Upper lobe of left lung (tissue), 6 donors: ENCODE measurements around the gene COQ7. TPM values are rescaled to one million over a fixed set of nuclear protein-coding genes. Genes with fewer than 3 reads are reported as not detected.

Experiments
- ATAC-seq, 2 donors: fragments of 200-7000 bp; cut with Tn5 transposase; one replicate each; pipeline ENCODE4 v1.9.1; 2022; ENCODE audit warnings: mild to moderate bottlenecking in 2 of 2, moderate library complexity in 2 of 2; ENCODE audit not compliant: low FRiP score in 2 of 2
- DNase-seq, 2 donors: peaks; one replicate each; pipeline ENCODE4 v3.0.0-alpha.2; 2019 to 2020
- H3K27ac ChIP-seq, 4 donors: fragments of 200-600 bp; sonication (generic); one replicate each; pipeline ENCODE4 v1.5.1; 2016 to 2019
- H3K27me3 ChIP-seq, 4 donors: fragments of 200-600 bp; sonication (generic); one replicate each; pipeline ENCODE4 v1.5.1; 2017 to 2019
- H3K36me3 ChIP-seq, 4 donors: fragments of 200-600 bp; sonication (generic); one replicate each; pipeline ENCODE4 v1.5.1; 2016 to 2019
- H3K4me1 ChIP-seq, 4 donors: fragments of 200-600 bp; sonication (generic); one replicate each; pipeline ENCODE4 v1.5.1; 2018 to 2019
- H3K4me3 ChIP-seq, 4 donors: fragments of 200-600 bp; sonication (generic); one replicate each; pipeline ENCODE4 v1.5.1; 2017 to 2019; ENCODE audit warnings: mild to moderate bottlenecking in 2 of 4, moderate library complexity in 1 of 4
- H3K9me3 ChIP-seq, 4 donors: fragments of 200-600 bp; sonication (generic); one replicate each; pipeline ENCODE4 v1.5.1; 2018 to 2019
- EP300 ChIP-seq, 4 donors: sonication (generic); formaldehyde crosslinking; IDR thresholded peaks; one replicate each; pipeline ENCODE4 v1.5.1; 2017; ENCODE audit warnings: antibody characterized with exemption in 4 of 4, control low read depth in 2 of 4
- POLR2A ChIP-seq, 4 donors: fragments of 450-650 bp; IDR thresholded peaks; one replicate each; pipeline ENCODE4 v1.5.1; 2016 to 2017; ENCODE audit warnings: antibody characterized with exemption in 4 of 4, mild to moderate bottlenecking in 2 of 4
- POLR2AphosphoS5 ChIP-seq, 2 donors: sonication (generic); formaldehyde crosslinking; IDR thresholded peaks; one replicate each; pipeline ENCODE4 v1.5.1; 2017; ENCODE audit warnings: antibody characterized with exemption in 2 of 2
- WGBS, 2 donors: methylation state at CpG; one replicate each; pipeline ENCODE4 v1.1.5; 2017 to 2018; 5-methylcytosine and 5-hydroxymethylcytosine counted together
- total RNA-seq, 6 donors: library from RNA; depleted of rRNA in 4 of 6; stranded (reverse); fragments of >200 nt in 4 of 6; gene quantifications; one replicate each; pipeline versions ENCODE4 v1.1.0 to v1.2.1, GENCODE V29; 2016 to 2021
- TF ChIP-seq, protein P1 (sequence below), 6 experiments: fragments of 450-650 bp in 4 of 6; fragments of 200-600 bp in 2 of 6; sonication (generic) in 2 of 6; IDR thresholded peaks; one replicate each; pipeline ENCODE4 v1.5.1; 2016 to 2019; ENCODE audit warnings: antibody characterized with exemption in 6 of 6
- donor health status: DM: no; HTN: no; CAD: no; lungs with moderate emphysema.
- donor health status: DM: no; HTN: yes; CAD: no; lungs with severe emphysema.

The COQ7 gene
- total RNA-seq, 6 donors from 2014 or later = 14.6 to 41.9 (median 20.0) TPM

DNA sequence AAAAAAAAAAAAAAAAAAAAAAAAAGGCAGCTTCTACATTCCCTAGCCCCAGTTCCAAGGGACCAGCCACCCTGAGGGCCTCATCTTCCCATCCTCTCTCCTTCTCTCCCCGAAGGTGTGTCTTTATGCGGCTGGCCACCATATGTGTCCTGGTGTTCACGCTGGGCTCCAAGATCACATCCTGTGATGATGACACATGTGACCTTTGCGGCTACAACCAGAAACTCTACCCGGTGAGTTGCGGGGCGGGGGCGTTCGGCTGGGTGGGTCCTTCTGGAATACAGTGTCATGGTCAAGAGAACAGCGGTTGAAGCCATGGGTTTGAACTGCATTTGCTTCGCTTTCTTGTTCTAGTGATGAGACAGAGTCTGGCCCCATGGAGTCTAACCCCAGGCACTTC, 22.6 kb upstream of the COQ7 start:
- Histone ChIP-seq H3K27ac (no peak overlapping the region), H3K4me3 (no peak overlapping the region), H3K36me3 (peaks cover 0 to 6% (median 2%) of the 10 kb centered on the region in 4 donors), H3K9me3 (no peaks in the 10 kb centered on the region), H3K27me3 (no peaks in the 10 kb centered on the region), H3K4me1 (no peaks in the 10 kb centered on the region)
- no peak for DNase-seq
- no peak for ATAC-seq
- TF ChIP-seq POLR2AphosphoS5 (IDR thresholded peaks at IDR 0.05) (no peak), EP300 (IDR thresholded peaks at IDR 0.05) (no peak), POLR2A (IDR thresholded peaks at IDR 0.05) (no peak)
- TF ChIP-seq, protein P1, sequence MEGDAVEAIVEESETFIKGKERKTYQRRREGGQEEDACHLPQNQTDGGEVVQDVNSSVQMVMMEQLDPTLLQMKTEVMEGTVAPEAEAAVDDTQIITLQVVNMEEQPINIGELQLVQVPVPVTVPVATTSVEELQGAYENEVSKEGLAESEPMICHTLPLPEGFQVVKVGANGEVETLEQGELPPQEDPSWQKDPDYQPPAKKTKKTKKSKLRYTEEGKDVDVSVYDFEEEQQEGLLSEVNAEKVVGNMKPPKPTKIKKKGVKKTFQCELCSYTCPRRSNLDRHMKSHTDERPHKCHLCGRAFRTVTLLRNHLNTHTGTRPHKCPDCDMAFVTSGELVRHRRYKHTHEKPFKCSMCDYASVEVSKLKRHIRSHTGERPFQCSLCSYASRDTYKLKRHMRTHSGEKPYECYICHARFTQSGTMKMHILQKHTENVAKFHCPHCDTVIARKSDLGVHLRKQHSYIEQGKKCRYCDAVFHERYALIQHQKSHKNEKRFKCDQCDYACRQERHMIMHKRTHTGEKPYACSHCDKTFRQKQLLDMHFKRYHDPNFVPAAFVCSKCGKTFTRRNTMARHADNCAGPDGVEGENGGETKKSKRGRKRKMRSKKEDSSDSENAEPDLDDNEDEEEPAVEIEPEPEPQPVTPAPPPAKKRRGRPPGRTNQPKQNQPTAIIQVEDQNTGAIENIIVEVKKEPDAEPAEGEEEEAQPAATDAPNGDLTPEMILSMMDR (IDR thresholded peaks at IDR 0.05) = no peak
- 92 to 96% methylated on average over 7 to 11 of the region's 11 CpGs for WGBS, 2 donors

- no peak for DNase-seq
- no peaks in the 10 kb centered on the region for H3K9me3 ChIP-seq
- H3K27me3 ChIP-seq = no peaks in the 10 kb centered on the region
- H3K4me1 ChIP-seq = no peaks in the 10 kb centered on the region
- TF ChIP-seq, protein P1 (IDR thresholded peaks at IDR 0.05) = no peak
- TF ChIP-seq EP300 (IDR thresholded peaks at IDR 0.05) = no peak
- no peak for TF ChIP-seq POLR2AphosphoS5 (IDR thresholded peaks at IDR 0.05)
- no peak for TF ChIP-seq POLR2A (IDR thresholded peaks at IDR 0.05)
- no peak overlapping the region for H3K4me3 ChIP-seq
- no peak for ATAC-seq
- peaks cover 0 to 7% (median 2%) of the 10 kb centered on the region in 4 donors for H3K36me3 ChIP-seq
- no peak overlapping the region for H3K27ac ChIP-seq
- 95 to 100% methylated on average over 2 of the region's 2 CpGs for WGBS, 2 donors
Measured at GRCh38 chr16:19046062-19046461, 21.4 kb upstream of the COQ7 start.

DNA sequence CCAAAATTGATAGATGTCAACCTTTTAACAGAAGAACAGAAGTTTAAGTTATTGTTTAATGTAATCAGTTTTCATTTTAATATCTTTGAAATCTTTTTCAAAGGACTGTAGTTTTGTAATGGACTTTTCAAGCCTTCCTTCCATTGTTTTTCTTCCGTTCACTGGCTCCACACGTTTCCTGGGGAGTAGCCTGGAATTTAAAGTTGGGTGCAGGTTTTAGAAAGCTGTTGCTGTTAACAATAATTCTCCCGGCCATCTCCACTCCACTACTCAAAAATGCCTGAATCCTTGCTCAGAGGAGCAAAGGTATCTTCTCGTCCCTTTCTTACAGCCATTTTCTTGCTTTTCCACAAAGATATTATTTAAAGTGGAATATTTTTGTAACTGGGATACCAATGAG, 4.7 kb upstream of the COQ7 start:
- DNase-seq (no peak), ATAC-seq (no peak)
- H3K4me1 ChIP-seq = peaks cover 0 to 3% (median 2%) of the 10 kb centered on the region in 4 donors
- TF ChIP-seq POLR2AphosphoS5 (IDR thresholded peaks at IDR 0.05) (no peak), EP300 (IDR thresholded peaks at IDR 0.05) (no peak), POLR2A (IDR thresholded peaks at IDR 0.05) (no peak)
- TF ChIP-seq, protein P1 (IDR thresholded peaks at IDR 0.05) = no peak
- peaks cover 0 to 4% (median 2%) of the 10 kb centered on the region in 4 donors for H3K36me3 ChIP-seq
- no peaks in the 10 kb centered on the region for H3K9me3 ChIP-seq
- 56 to 70% methylated on average over 4 of the region's 4 CpGs for WGBS, 2 donors
- no peak overlapping the region for H3K4me3 ChIP-seq
- peak overlapping the region in 1 of 4 donors; percentile 58 for H3K27ac ChIP-seq
- no peaks in the 10 kb centered on the region for H3K27me3 ChIP-seq

GRCh38 chr16:19066988-19067348, 446 bp upstream of the COQ7 start:
- Histone ChIP-seq H3K9me3 (no peaks in the 10 kb centered on the region), H3K4me1 (peaks cover 10 to 18% (median 15%) of the 10 kb centered on the region in 4 donors), H3K27ac (peak overlapping the region; percentile 97 to 100 (median 100)), H3K36me3 (no peaks in the 10 kb centered on the region), H3K4me3 (peak overlapping the region in 3 of 4 donors; percentile 69 to 81 (median 70)), H3K27me3 (no peaks in the 10 kb centered on the region)
- no peak for DNase-seq
- TF ChIP-seq POLR2AphosphoS5 (IDR thresholded peaks at IDR 0.05) (no peak), EP300 (IDR thresholded peaks at IDR 0.05) (no peak), POLR2A (IDR thresholded peaks at IDR 0.05) (no peak)
- TF ChIP-seq, protein P1 (IDR thresholded peaks at IDR 0.05) = no peak
- ATAC-seq = no peak
- 65 to 68% methylated on average over 9 of the region's 9 CpGs for WGBS, 2 donors

- no peak for ATAC-seq
Measured at GRCh38 chr16:19068237-19068815, 912 bp downstream of the COQ7 start.

More at GRCh38 chr16:19068237-19068815, 912 bp downstream of the COQ7 start:
- Histone ChIP-seq H3K27ac (peak overlapping the region; percentile 97 to 100 (median 100)), H3K9me3 (no peaks in the 10 kb centered on the region), H3K4me3 (peak overlapping the region; percentile 69 to 83 (median 76)), H3K36me3 (peaks cover 0 to 11% (median 9%) of the 10 kb centered on the region in 4 donors), H3K27me3 (no peaks in the 10 kb centered on the region), H3K4me1 (peaks cover 10 to 18% (median 15%) of the 10 kb centered on the region in 4 donors)
- WGBS, 2 donors = 47 to 49% methylated on average over 19 of the region's 19 CpGs
- TF ChIP-seq EP300 (IDR thresholded peaks at IDR 0.05) = no peak
- TF ChIP-seq, protein P1 (IDR thresholded peaks at IDR 0.05) = no peak
- TF ChIP-seq POLR2A (IDR thresholded peaks at IDR 0.05) = no peak
- TF ChIP-seq POLR2AphosphoS5 (IDR thresholded peaks at IDR 0.05) = no peak
- DNase-seq = no peak
